GM23338 (cell line): ENCODE results near the gene TOGARAM1. TPM values are rescaled to one million over a fixed set of nuclear protein-coding genes. Genes with fewer than 3 reads are reported as not detected.

Source experiments
- ATAC-seq: fragments of 200-7000 bp; cut with Tn5 transposase; 3 replicates; pipeline ENCODE4 v1.9.1; 2020
- DNase-seq: peaks from one replicate; pipeline ENCODE4 v3.0.0-alpha.2; 2015; ENCODE audit warnings: low spot score
- H2AFZ ChIP-seq: fragments of 200-600 bp; sonication (generic); 2 replicates; pipeline ENCODE4 v1.8.0; 2016; ENCODE audit warnings: antibody characterized with exemption, mild to moderate bottlenecking, moderate library complexity
- H3F3A ChIP-seq: fragments of 200-600 bp; sonication (generic); replicated peaks from 2 replicates; pipeline ENCODE4 v1.8.0; 2017; ENCODE audit warnings: antibody characterized with exemption, mixed run types, low read depth
- H3K27ac ChIP-seq: fragments of 200-600 bp; sonication (generic); 2 replicates; pipeline ENCODE4 v1.6.1; 2016; ENCODE audit warnings: low read depth
- H3K27me3 ChIP-seq: fragments of 200-600 bp; sonication (generic); 2 replicates; pipeline ENCODE4 v1.8.0; 2016; ENCODE audit warnings: mild to moderate bottlenecking, mixed run types, moderate library complexity; ENCODE audit not compliant: insufficient read depth
- H3K36me3 ChIP-seq: fragments of 200-600 bp; sonication (generic); 2 replicates; pipeline ENCODE4 v1.8.0; 2016; ENCODE audit warnings: mild to moderate bottlenecking; ENCODE audit not compliant: insufficient read depth
- H3K4me1 ChIP-seq: fragments of 200-600 bp; sonication (generic); 2 replicates; pipeline ENCODE4 v1.8.0; 2016; ENCODE audit warnings: mild to moderate bottlenecking, moderate library complexity; ENCODE audit not compliant: insufficient read depth
- H3K4me2 ChIP-seq: fragments of 200-600 bp; sonication (generic); 2 replicates; pipeline ENCODE4 v1.7.1; 2017; ENCODE audit warnings: mixed run types
- H3K4me3 ChIP-seq: fragments of 200-600 bp; sonication (generic); 2 replicates; pipeline ENCODE4 v1.6.1; 2016; ENCODE audit warnings: mixed run types
- H3K79me2 ChIP-seq: fragments of 200-600 bp; sonication (generic); replicated peaks from 2 replicates; pipeline ENCODE4 v1.8.0; 2017; ENCODE audit warnings: mild to moderate bottlenecking; ENCODE audit not compliant: insufficient read depth
- H3K9me2 ChIP-seq: fragments of 200-600 bp; sonication (generic); 2 replicates; pipeline ENCODE4 v1.8.0; 2017; ENCODE audit not compliant: insufficient read depth
- H4K20me1 ChIP-seq: fragments of 200-600 bp; sonication (generic); replicated peaks from 2 replicates; pipeline ENCODE4 v1.8.0; 2017; ENCODE audit warnings: mild to moderate bottlenecking; ENCODE audit not compliant: insufficient read depth
- H3K27ac Mint-ChIP-seq: 2 replicates; pipeline ENCODE4 v1.8.0; 2020; ENCODE audit warnings: inconsistent platforms, mild to moderate bottlenecking, moderate library complexity, mixed read lengths
- H3K27me3 Mint-ChIP-seq: 3 replicates; pipeline ENCODE4 v1.8.0; 2022; ENCODE audit warnings: low read depth, mild to moderate bottlenecking, moderate library complexity, mixed read lengths, inconsistent platforms; ENCODE audit not compliant: insufficient read depth, poor library complexity
- H3K36me3 Mint-ChIP-seq: 3 replicates; pipeline ENCODE4 v1.8.0; 2021; ENCODE audit warnings: low read depth, mild to moderate bottlenecking, inconsistent platforms, moderate library complexity, mixed read lengths
- H3K4me1 Mint-ChIP-seq: 3 replicates; pipeline ENCODE4 v1.8.0; 2020; ENCODE audit warnings: mild to moderate bottlenecking, inconsistent platforms, mixed read lengths
- H3K4me3 Mint-ChIP-seq: 3 replicates; pipeline ENCODE4 v1.8.0; 2021; ENCODE audit warnings: moderate library complexity, mild to moderate bottlenecking, inconsistent platforms, mixed read lengths
- H3K9me3 Mint-ChIP-seq: 3 replicates; pipeline ENCODE4 v1.8.0; 2020; ENCODE audit warnings: moderate library complexity, mild to moderate bottlenecking, inconsistent platforms, mixed read lengths
- ETS1 ChIP-seq: IDR thresholded peaks from 2 replicates; pipeline ENCODE4 v1.6.1; 2016; ENCODE audit warnings: antibody characterized with exemption
- EZH2 ChIP-seq: fragments of 200-600 bp; sonication (generic); IDR thresholded peaks from one replicate; pipeline ENCODE4 v1.8.0; 2017; ENCODE audit warnings: antibody characterized with exemption, mild to moderate bottlenecking, low read depth; ENCODE audit not compliant: unreplicated experiment
- EZH2phosphoT487 ChIP-seq: fragments of 200-600 bp; sonication (generic); IDR thresholded peaks from one replicate; pipeline ENCODE4 v1.8.1; 2018; ENCODE audit warnings: antibody characterized with exemption; ENCODE audit not compliant: unreplicated experiment
- JUNB ChIP-seq: IDR thresholded peaks from one replicate; pipeline ENCODE4 v1.6.1; 2016; ENCODE audit warnings: antibody characterized with exemption; ENCODE audit not compliant: unreplicated experiment
- STAT1 ChIP-seq: IDR thresholded peaks from one replicate; pipeline ENCODE4 v1.6.1; 2016; ENCODE audit warnings: antibody characterized with exemption; ENCODE audit not compliant: unreplicated experiment
- ZNF462 ChIP-seq: fragments of 250-450 bp; sonication (Bioruptor Pico); IDR thresholded peaks from 2 replicates; pipeline ENCODE4 v1.5.0; 2020; ENCODE audit warnings: mild to moderate bottlenecking, moderate library complexity
- polyA plus RNA-seq: library from polyadenylated mRNA; unstranded; fragments of >200 nt; fragmentation: Nextera tagmentation; extraction: Ambion mirVana; gene quantifications from 2 replicates; pipeline ENCODE4 v1.2.1, GENCODE V29; 2016
- total RNA-seq: library from RNA; depleted of rRNA; stranded (reverse); fragments of >200 nt; shearing (Covaris generic); gene quantifications from 2 replicates; pipeline ENCODE4 v1.2.3, GENCODE V29; 2014

The TOGARAM1 gene
- total and polyA plus RNA-seq, 2 experiments from 2014 or later = 9.6 to 9.8 TPM

GRCh38 chr14:45084946-45085346 is 123.0 kb downstream of the TOGARAM1 start (continued):
- TF ChIP-seq EZH2phosphoT487 (no peak), ZNF462 (no peak), EZH2 (no peak), ETS1 (no peak)

- Mint-ChIP-seq H3K27ac (no peak overlapping the region), H3K36me3 (peaks cover 3% of the 10 kb centered on the region; the same call in 2 of the 3 replicates)
These were observed 127.8 kb downstream of the TOGARAM1 start for GRCh38 chr14:45089813-45090212.

More at GRCh38 chr14:45089813-45090212, 127.8 kb downstream of the TOGARAM1 start:
- peaks cover 3% of the 10 kb centered on the region for H3K27me3 Mint-ChIP-seq
- Histone ChIP-seq H4K20me1 (peaks cover 51% of the 10 kb centered on the region), H2AFZ (no peak overlapping the region), H3K36me3 (peaks cover under 1% of the 10 kb centered on the region; the same call in 1 of the 2 replicates), H3K9me2 (no peaks in the 10 kb centered on the region), H3K27me3 (no peaks in the 10 kb centered on the region), H3K4me1 (no peaks in the 10 kb centered on the region; the same call in none of the 2 replicates), H3K4me3 (no peak overlapping the region), H3K79me2 (peaks cover 100% of the 10 kb centered on the region), H3K4me2 (no peak overlapping the region), H3F3A (no peaks in the 10 kb centered on the region), H3K27ac (no peak overlapping the region)
- no peak for TF ChIP-seq STAT1
- TF ChIP-seq JUNB = no peak
- TF ChIP-seq ZNF462 = no peak
- TF ChIP-seq EZH2phosphoT487 = no peak
- ATAC-seq = no peak
- no peaks in the 10 kb centered on the region for H3K9me3 Mint-ChIP-seq
- no peak overlapping the region for H3K4me3 Mint-ChIP-seq
- DNase-seq = no peak
- H3K4me1 Mint-ChIP-seq = peaks cover 16% of the 10 kb centered on the region
